Body of pancreas (tissue), 4 donors: ENCODE data around the gene ZWINT.

Experiments
- CTCF ChIP-seq, 7 experiments: fragments of 450-650 bp in 4 of 7; fragments of 200-600 bp in 3 of 7; sonication (generic) in 3 of 7; IDR thresholded peaks; one replicate each; pipeline ENCODE4 v1.5.1; 2016 to 2019; ENCODE audit warnings: antibody characterized with exemption in 7 of 7
- POLR2A ChIP-seq, 3 donors: fragments of 450-650 bp; IDR thresholded peaks; one replicate each; pipeline ENCODE4 v1.6.1; 2016; ENCODE audit warnings: antibody characterized with exemption in 3 of 3, mild to moderate bottlenecking in 2 of 3

GRCh38 chr10:56327118-56327517 lies 33.9 kb downstream of the ZWINT start:
- TF ChIP-seq CTCF (IDR thresholded peaks at IDR 0.05) (no peak), POLR2A (IDR thresholded peaks at IDR 0.05) (no peak)
